Keratinocyte (primary cell): ENCODE results near the gene MMD.

ENCODE experiments used
- CTCF ChIP-seq, 3 experiments: IDR thresholded peaks in 1 of 3; conservative IDR thresholded peaks in 1 of 3; optimal IDR thresholded peaks in 1 of 3; 2 replicates in 2 of 3; 3 replicates in 1 of 3; pipeline versions ENCODE3 to v1.5.1; 2011; ENCODE audit warnings: low read length in 3 of 3, mild to moderate bottlenecking in 3 of 3, moderate library complexity in 2 of 3, control low read depth in 1 of 3, inconsistent platforms in 1 of 3; ENCODE audit not compliant: insufficient read depth in 2 of 3; ENCODE audit errors: extremely low read depth in 1 of 3
- EZH2 ChIP-seq: IDR thresholded peaks from one replicate; pipeline ENCODE4 v1.6.1; 2012; ENCODE audit warnings: inconsistent platforms, mild to moderate bottlenecking, low read length, moderate library complexity

GRCh38 chr17:55402374-55402773 is 19.3 kb downstream of the MMD start:
- no peak for TF ChIP-seq CTCF (optimal IDR thresholded peaks at IDR 0.05 in 1 of 3, IDR thresholded peaks at IDR 0.05 in 1 of 3, conservative IDR thresholded peaks at IDR 0.05 in 1 of 3; ENCODE audit: extremely low read depth in 1 of 3, insufficient read depth in 2 of 3, low read length in 3 of 3)
- TF ChIP-seq EZH2 = no peak
